Hippocampal formation (tissue), 2 donors: ENCODE results near the gene DIPK1C.
"Not testable (repeated sequence)": the region's sequence is repeated elsewhere in the genome, so short reads cannot be mapped to it uniquely, and the experiment has no call there.

Experiments used
- DNase-seq, 2 donors: peaks; one replicate each; lab custom pipeline; 2025; lab: John Stamatoyannopoulos, UW

DIPK1C gene

GRCh38 chr18:74457043-74457724, at the start of gene DIPK1C:
Gene DIPK1C, minus strand, starts transcription at chr18:74457308. Its CDS starts 49 bp downstream, at chr18:74457259.
- DNase-seq, result peak; percentile 51 to 59

DNA sequence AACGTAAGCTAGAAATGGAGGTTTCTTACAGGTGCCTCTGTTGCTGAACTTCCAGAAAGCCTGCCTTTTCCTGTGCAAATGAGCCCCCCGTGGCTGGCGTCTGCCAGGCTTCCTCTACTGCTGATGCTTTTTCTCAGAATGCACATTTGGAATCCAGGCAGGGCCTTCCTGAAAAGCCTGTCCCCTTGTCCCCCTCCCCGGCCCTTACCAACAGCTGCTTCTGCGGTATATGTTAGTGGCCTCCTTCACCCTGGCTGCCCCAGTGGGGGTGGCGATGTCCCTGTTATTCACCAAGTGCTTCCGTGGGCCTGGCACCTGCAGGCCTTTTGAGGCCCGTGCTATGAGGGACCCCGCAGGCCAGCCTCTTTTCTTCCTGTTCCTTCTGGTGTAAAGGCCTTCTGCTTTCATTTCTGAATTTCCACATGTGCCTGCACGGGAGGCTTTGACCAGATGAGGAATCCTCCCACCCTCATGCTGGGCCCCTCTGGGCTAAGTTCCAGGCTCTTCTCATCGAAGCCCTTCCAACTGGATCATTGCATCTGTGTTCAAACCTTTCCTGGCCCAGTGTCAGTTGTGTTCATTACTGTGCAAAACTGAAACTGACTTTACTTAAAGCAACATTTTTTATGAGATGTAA, 49.5 kb upstream of the DIPK1C start:
- DNase-seq, result no peak

- no peak for DNase-seq
Observed at GRCh38 chr18:74505776-74506175, 48.7 kb upstream of the DIPK1C start.

- no peak for DNase-seq
Observed at GRCh38 chr18:74503137-74503536, 46.0 kb upstream of the DIPK1C start.

DNA sequence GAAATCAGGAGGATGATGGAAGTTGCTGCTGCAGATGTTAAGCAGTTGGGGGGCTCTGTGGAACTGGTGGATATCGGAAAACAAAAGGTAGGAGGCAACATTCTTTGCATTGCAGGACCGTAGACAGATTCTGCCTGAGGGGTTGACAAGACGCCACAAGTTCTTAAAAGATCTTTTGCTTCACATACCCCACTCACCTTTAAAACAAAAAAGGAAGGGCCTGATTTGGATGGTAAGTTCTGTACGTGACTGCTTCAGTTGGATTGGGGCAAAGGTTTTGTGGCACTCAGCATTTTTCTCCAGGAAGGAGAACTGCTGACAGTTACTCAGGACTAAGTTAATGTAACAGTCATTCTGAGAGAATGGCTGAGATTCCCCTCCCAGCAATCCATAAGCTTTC, 44.3 kb upstream of the DIPK1C start:
- no peak for DNase-seq

- DNase-seq, result not testable (repeated sequence)
Observed at GRCh38 chr18:74500774-74501173, 43.7 kb upstream of the DIPK1C start.

DNA sequence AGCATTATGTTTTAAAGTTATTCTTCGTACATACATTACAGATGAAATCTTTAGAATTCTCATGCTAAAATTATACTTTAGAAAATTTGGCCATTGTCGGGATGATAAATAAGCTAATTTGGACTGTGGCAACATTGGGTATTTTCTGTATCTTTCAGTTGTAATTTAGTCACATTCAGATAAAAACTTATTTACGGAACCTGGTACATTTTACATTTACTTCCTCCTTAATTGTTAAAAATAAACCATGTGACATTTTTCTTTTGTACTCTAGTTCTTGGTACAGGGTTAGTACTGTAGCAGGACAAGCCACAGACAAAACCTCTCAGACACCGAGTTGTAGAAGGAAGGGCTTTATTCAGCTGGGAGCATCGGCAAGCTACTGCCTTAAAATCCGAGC, 43.3 kb upstream of the DIPK1C start:
- no peak for DNase-seq

DNA sequence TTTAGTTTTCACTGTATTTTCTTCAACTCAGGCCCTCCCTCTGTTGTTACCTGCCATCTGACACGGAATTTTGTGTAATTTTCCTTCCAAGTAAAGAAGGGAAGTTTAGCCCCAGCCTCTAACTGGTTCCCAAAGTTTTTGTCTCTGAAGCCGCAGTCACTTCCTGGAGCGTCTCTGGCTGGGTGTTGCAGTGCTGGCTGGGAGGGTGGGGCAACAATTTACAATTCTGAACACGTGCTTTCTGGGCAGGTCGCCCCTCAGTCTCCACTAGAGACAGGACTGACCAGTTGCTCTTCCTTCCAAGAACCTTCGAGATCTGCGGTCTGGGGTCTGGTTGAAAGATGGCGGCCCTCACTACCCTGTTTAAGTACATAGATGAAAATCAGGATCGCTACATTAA, 42.5 kb upstream of the DIPK1C start:
- peak; percentile 54 to 55 for DNase-seq

DNA sequence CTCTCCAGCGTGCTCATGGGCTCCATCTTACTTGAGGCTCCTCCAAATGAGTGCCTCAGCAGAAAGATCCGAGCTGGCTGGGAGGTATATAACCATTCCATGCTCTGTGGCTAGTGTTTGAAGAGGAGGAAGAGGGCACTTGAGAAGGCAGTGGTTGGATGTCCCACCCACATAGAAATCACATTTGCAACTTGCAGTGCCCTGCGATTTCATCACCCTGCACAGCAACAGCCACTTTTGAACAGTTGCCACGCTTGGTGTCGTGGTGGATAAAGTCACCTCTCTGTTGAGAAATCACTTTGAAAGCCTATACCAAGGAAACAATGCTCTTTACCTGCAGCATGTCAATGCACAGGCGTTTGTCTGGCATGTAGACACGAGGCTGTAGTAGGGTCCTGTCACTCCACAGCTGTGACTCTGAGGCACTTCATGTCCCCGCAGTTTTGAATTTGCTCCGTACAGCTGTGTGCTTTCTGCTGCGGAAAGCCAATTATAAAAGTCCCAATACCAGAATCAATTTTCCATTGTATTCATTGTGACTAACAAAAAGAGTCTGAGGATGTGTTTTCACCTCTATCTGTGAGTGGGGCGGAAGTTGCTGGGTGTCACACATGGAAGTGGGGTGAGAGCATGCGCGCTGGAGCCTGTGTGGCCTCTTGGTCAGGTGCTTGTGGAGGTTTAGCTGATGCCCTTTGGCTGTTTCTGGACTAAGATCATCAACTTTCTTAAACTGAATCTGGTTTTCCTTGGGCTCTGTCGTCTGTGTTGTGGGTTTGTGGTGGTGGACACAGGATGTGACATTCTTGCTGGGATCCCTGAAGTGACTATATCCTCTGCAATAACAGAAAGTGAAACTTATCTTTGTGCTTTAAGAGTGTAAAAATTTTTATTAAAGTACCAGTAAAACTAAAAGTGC, 41.9 kb upstream of the DIPK1C start:
- DNase-seq, result peak in 1 of 2 donors; percentile 46

DNA sequence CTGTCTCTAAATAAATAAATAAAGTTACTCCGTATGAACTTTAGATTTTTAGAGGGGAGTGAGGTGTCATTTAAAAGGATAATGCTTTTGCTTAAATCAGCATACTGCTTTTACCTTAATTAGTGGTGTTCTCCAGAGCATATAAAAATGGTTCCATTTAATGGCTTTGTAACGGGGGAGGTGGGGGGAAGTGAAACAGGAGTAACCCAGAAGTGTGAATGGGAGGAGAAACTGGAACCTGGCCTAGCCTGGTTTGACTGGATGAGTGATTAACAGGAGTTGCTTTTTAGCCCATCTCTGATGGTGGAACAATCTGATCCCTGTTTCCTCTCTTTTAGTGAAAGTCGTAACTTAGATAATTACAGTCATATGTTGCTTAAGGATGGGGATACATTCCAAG, 40.7 kb upstream of the DIPK1C start:
- no peak for DNase-seq

- no peak for DNase-seq
Observed at GRCh38 chr18:74497324-74497676, 40.2 kb upstream of the DIPK1C start.

DNA sequence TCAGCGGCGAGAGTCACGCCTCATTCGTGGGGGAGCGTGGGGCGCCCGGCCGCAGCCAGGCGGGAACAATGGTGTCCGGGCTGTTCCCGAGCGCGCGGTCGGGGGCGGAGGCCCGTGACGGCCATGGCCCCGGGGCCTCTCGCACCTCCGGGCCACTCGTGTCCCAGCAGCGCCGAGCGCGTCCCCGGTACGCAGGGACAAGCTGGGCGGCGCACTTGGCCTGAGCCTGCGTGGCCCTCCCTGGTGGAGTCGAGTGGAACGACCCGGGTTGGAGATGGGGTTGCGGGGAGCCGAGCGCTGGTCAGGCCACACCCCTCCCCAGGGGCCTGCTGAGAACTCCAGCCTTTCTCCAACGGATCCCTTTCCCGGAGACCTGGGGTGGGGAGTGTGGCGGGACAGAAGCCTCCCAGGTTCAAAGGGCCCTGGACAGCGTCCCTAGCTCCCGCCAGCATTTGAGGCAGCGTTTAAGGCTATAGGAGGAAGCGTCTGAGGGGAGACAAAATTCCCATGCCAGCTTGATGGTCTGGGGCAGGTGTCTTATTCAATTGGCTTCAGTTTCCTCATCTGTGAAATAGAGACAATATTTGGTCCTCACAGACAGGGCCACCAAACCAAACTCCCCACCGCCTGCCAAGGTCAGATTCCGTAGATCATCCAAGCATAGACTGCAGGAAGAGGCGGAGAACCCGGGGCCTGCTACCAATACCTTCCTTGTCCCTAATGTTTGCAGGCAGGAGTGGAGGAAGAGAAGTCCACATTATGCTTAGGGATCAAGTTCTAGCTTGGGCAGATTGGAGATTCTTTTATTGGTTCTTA, 39.6 kb upstream of the DIPK1C start:
- no peak for DNase-seq

DNA sequence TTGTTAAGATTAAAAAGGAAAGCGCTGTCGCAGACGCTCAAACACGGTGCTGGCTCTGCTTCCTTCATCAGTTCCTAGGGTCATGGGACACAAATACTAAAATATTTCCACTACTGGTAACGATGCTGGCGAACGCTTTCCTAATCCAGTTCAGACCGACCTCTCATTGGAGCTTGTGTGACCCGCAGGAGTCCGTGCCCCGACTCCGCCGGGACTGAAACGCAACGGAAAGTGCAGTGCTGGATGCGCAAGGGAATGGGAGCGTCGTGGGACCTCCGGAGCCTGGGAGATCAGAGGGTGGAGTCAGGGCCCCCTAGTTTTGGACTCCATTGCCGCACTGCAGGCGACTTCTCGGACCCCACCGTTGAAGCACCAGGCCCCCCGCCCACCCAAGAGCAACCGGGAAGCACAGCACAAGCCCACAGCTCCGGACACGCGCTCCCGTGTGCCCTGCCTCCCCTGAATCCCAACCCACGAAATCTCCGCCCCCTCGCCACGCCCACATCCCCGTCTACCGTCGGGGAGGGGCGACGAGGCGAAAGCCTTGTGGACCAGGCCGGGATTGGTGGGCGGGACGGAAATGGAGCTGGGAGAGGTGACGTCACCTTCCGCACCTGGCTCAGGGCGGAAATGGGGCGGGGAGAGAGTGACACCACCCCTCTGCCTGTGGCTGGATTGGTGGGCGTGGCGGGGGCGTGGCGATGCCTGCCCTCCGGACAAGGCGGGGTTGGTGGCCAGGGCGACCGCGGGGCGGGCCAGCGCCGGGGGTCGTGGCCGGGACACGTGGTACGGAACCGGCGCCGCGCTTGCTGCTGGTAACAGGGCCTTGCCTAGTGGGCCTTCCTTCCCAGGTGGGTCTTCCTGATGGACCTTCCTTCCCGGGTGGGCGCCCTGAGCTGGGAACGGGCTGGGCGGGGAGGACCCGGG, 38.7 kb upstream of the DIPK1C start, which contains the start of gene CNDP2:
CNDP2 (plus strand) TSS at position 783 of the 927 bp plus-strand sequence. CDS start 3,611 bp downstream, outside the sequence.
- peak; percentile 98 to 100 for DNase-seq

GRCh38 chr18:74494514-74494913, 37.4 kb upstream of the DIPK1C start:
- DNase-seq, result no peak

- peak; percentile 12 to 29 for DNase-seq
Observed at GRCh38 chr18:74493689-74494088, 36.6 kb upstream of the DIPK1C start.

- no peak for DNase-seq
Observed at GRCh38 chr18:74492259-74492658, 35.2 kb upstream of the DIPK1C start.

- DNase-seq, result no peak
Observed at GRCh38 chr18:74489676-74490075, 32.6 kb upstream of the DIPK1C start.

GRCh38 chr18:74488864-74489263, 31.8 kb upstream of the DIPK1C start:
- DNase-seq, result no peak

- no peak for DNase-seq
Observed at GRCh38 chr18:74488354-74488753, 31.2 kb upstream of the DIPK1C start.

DNA sequence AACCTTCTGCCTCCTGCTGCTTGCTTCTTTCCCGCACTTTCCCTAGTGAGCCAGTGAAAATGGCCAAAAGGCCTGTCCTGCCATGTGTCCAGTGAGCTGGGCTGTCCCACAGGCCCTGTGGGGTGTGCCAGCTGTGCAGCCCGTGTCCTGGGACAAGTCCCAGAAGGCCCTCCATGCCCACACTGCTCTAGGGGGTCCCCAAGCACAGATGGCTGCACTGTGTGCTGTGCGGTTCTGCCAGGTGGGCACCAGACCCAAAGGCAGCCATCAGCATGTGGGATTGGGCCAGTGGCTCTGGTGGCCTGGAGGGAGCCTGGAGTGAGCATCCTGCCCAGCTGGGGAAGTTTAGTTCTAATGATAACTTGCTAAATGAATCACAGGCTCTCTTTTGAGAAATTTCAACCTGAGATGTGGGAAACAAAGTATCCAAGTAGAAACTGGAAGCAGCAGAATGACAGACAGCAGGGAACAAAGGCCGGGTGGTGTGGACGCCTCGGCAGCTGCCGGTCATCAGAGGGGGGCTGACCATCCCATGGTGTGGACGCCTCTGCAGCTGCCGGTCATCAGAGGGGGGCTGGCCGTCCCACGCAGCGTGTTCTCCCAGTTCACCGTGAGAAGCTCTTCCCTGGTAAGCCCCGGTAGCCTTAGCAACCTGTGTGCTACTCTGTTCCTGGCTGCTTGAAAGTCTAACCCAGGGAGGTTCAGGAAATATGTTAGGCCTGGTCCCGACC, 29.2 kb upstream of the DIPK1C start:
- no peak for DNase-seq
